HL-60 (cell line): ENCODE measurements around the gene BOD1L1.

Experiments
- GABPA ChIP-seq: IDR thresholded peaks from 2 replicates; pipeline ENCODE4 v1.6.1; 2012; ENCODE audit warnings: low read depth
- POLR2AphosphoS5 ChIP-seq: IDR thresholded peaks from 2 replicates; pipeline ENCODE4 v1.6.1; 2012; ENCODE audit warnings: low read depth
- SPI1 ChIP-seq: IDR thresholded peaks from 2 replicates; pipeline ENCODE4 v1.6.1; 2012; ENCODE audit warnings: low read depth, mild to moderate bottlenecking, borderline replicate concordance
- TF ChIP-seq, protein P1 (sequence below): IDR thresholded peaks from one replicate; pipeline ENCODE4 v1.5.1; 2011; ENCODE audit warnings: low read length, control low read depth, inconsistent platforms; ENCODE audit not compliant: insufficient read depth

DNA sequence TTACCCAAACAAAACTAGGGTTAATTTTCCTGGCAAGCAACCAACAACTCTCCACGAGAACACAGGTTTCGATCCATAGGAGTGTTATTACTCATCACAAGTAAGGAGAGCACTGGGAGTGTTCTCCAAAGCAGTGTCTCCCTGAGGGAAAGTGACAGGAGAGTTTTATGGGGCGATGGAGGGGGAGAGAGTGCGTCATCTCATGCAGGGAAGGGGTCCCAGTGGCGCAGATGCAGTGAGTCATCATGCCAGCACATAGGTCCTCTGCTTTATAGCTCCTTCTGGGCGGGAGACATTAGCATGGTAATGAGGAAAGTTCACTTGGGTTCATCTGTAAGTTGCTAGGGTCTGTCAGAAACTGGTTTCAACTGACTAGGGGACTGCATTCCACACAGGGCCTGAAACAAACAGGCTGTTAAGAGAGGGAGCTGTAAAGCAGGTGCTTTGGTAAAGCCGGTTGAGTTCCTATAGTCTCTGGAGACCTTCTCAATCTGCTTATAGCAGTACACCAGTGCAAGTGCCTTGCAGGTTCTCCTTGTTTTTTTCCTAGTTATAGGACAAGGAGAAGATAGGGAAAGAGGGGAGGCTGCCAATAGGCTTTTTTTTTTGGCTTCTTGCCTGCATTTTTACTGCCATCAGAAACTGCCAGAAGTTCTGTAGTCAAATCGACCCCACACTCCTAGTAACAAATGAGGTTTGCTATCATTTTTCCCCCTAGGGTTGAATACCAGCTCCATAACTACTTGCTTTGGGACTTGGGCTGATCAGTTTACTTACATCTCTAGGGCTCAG is 12.8 kb upstream of the BOD1L1 start:
- TF ChIP-seq, protein P1, sequence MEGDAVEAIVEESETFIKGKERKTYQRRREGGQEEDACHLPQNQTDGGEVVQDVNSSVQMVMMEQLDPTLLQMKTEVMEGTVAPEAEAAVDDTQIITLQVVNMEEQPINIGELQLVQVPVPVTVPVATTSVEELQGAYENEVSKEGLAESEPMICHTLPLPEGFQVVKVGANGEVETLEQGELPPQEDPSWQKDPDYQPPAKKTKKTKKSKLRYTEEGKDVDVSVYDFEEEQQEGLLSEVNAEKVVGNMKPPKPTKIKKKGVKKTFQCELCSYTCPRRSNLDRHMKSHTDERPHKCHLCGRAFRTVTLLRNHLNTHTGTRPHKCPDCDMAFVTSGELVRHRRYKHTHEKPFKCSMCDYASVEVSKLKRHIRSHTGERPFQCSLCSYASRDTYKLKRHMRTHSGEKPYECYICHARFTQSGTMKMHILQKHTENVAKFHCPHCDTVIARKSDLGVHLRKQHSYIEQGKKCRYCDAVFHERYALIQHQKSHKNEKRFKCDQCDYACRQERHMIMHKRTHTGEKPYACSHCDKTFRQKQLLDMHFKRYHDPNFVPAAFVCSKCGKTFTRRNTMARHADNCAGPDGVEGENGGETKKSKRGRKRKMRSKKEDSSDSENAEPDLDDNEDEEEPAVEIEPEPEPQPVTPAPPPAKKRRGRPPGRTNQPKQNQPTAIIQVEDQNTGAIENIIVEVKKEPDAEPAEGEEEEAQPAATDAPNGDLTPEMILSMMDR, result no peak
- TF ChIP-seq POLR2AphosphoS5 (no peak), SPI1 (no peak), GABPA (no peak)
